SK-N-MC (cell line): Measurements from ENCODE around the gene RPRML.

ENCODE experiments used
- DNase-seq: peaks from one replicate; pipeline ENCODE4 v3.0.0-alpha.2; 2011; ENCODE audit warnings: low read depth, low spot score
- H3K27ac ChIP-seq: fragments of 200-600 bp; sonication (generic); 2 replicates; pipeline ENCODE4 v1.5.1; 2016; ENCODE audit warnings: mixed run types
- H3K36me3 ChIP-seq: fragments of 200-600 bp; sonication (generic); 2 replicates; pipeline ENCODE4 v1.6.1; 2017; ENCODE audit warnings: antibody characterized with exemption, low read length, mixed read lengths; ENCODE audit not compliant: insufficient read depth
- H3K4me3 ChIP-seq: fragments of 200-600 bp; sonication (generic); 2 replicates; pipeline ENCODE4 v1.5.1; 2016
- H3K9ac ChIP-seq: fragments of 200-600 bp; sonication (generic); 2 replicates; pipeline ENCODE4 v1.8.0; 2017; ENCODE audit warnings: mixed run types, mixed read lengths; ENCODE audit not compliant: insufficient read length
- H3K9me3 ChIP-seq: fragments of 200-600 bp; sonication (generic); 2 replicates; pipeline ENCODE4 v1.6.1; 2017; ENCODE audit warnings: low read depth, mild to moderate bottlenecking, antibody characterized with exemption, low read length, moderate library complexity, mixed read lengths
- EZH2 ChIP-seq: fragments of 200-600 bp; sonication (generic); IDR thresholded peaks from one replicate; pipeline ENCODE4 v1.6.1; 2017; ENCODE audit warnings: antibody characterized with exemption
- FOXP2 ChIP-seq: optimal IDR thresholded peaks from 2 replicates; pipeline ENCODE3; 2011; ENCODE audit warnings: mild to moderate bottlenecking, moderate library complexity; ENCODE audit not compliant: insufficient read depth; ENCODE audit errors: extremely low read length, control extremely low read depth
- POLR2AphosphoS5 ChIP-seq: IDR thresholded peaks from 2 replicates; pipeline ENCODE4 v1.6.1; 2012; ENCODE audit warnings: mild to moderate bottlenecking, low read depth, low read length, borderline replicate concordance

Gene RPRML

DNA sequence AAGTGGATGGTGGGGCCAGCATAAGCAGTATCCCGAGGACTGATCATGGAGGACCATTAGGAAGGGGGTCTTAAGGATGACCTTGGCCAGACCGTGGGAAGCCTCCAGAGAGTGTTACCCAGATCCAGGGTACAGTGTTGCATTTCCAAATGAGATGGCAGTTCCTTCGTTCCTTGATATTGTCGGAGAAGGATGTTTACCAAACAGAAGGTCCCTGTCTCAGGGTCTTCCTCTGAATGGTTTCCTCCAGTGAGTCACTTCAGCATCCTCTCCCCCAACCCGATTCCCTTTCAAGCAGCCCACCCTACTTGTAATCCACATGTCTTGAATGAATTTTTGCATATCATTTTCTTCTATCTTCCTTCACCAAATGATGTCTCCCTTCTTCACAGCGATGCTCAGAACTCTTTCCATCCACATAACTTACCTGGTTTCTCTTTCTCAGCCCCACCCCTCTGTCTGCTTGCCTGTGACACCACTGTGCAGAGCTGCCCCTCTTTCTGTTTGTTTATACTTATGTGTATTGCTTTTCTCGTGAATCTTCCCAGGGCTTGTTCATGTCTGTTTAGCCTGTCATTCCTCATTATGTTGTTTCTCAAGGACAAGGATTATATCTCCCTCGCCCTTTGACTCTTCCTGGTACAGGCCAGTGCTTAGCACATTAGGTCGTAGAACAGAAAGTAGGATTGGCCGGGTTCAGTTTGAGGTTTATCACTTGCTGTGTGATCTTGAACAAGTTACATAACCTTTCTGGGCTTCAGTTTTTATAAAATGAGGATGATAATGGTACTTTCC, 50.4 kb downstream of the RPRML start:
- H3K27ac ChIP-seq = no peak overlapping the region
- no peak for DNase-seq
- H3K36me3 ChIP-seq = peaks cover 38% of the 10 kb centered on the region
- no peak for TF ChIP-seq EZH2
- no peak for TF ChIP-seq POLR2AphosphoS5
- no peak for TF ChIP-seq FOXP2
- H3K9ac ChIP-seq = no peak overlapping the region
- H3K9me3 ChIP-seq = no peaks in the 10 kb centered on the region
- no peak overlapping the region for H3K4me3 ChIP-seq
